GM10847 (cell line): Measurements from ENCODE around the gene RFX7.

Experiments used
- POLR2A ChIP-seq: IDR thresholded peaks from 2 replicates; pipeline ENCODE4 v1.6.1; 2011; ENCODE audit not compliant: insufficient read length; ENCODE audit errors: extremely low read depth

The RFX7 gene

GRCh38 chr15:56049577-56049976 lies 194.1 kb downstream of the RFX7 start:
- no peak for TF ChIP-seq POLR2A

- no peak for TF ChIP-seq POLR2A
These were observed 196.3 kb downstream of the RFX7 start for GRCh38 chr15:56047354-56047753.

- TF ChIP-seq POLR2A: no peak
These were observed 198.5 kb downstream of the RFX7 start for GRCh38 chr15:56045068-56045748.

GRCh38 chr15:56042982-56043980 lies 200.4 kb downstream of the RFX7 start:
- no peak for TF ChIP-seq POLR2A

- no peak for TF ChIP-seq POLR2A
These were observed 201.2 kb downstream of the RFX7 start for GRCh38 chr15:56042498-56042897.

GRCh38 chr15:56042031-56042430 lies 201.6 kb downstream of the RFX7 start:
- TF ChIP-seq POLR2A: no peak

- no peak for TF ChIP-seq POLR2A
These were observed 203.3 kb downstream of the RFX7 start for GRCh38 chr15:56040081-56041035.

GRCh38 chr15:56038707-56039106 lies 205.0 kb downstream of the RFX7 start:
- TF ChIP-seq POLR2A: no peak

- TF ChIP-seq POLR2A: no peak
These were observed 205.7 kb downstream of the RFX7 start for GRCh38 chr15:56038015-56038414.
